Stimulated activated naive CD8-positive, alpha-beta T cell treated with anti-CD3 and anti-CD28 coated beads, Interleukin-15, amount 100 ng/mL, for 72 hours (primary cell): ENCODE results near the gene CAPN2.

ENCODE experiments used
- ATAC-seq: fragments of 150-1000 bp; cut with Tn5 transposase; 2 replicates; pipeline ENCODE4 v1.10.0; 2021; ENCODE audit warnings: mild to moderate bottlenecking, moderate library complexity
- DNase-seq, 2 donors: peaks; one replicate each; pipeline ENCODE4 v3.0.0; 2021 to 2022
- H3K27ac Mint-ChIP-seq, 2 donors: one replicate each; pipeline ENCODE4 v1.8.0; 2022; ENCODE audit warnings: mild to moderate bottlenecking in 2 of 2, mixed read lengths in 2 of 2, moderate library complexity in 2 of 2
- H3K27me3 Mint-ChIP-seq: one replicate; pipeline ENCODE4 v1.8.0; 2022; ENCODE audit warnings: mixed read lengths
- H3K4me1 Mint-ChIP-seq: one replicate; pipeline ENCODE4 v1.8.0; 2022; ENCODE audit warnings: mild to moderate bottlenecking, mixed read lengths
- H3K4me3 Mint-ChIP-seq, 2 donors: one replicate each; pipeline ENCODE4 v1.8.0; 2022; ENCODE audit warnings: mild to moderate bottlenecking in 2 of 2, mixed read lengths in 2 of 2, moderate library complexity in 1 of 2
- H3K9me3 Mint-ChIP-seq, 2 donors: one replicate each; pipeline ENCODE4 v1.8.0; 2022; ENCODE audit warnings: mixed read lengths in 2 of 2

The CAPN2 gene

GRCh38 chr1:223771814-223772770 lies 59.8 kb downstream of the CAPN2 start:
- H3K27ac Mint-ChIP-seq: no peak overlapping the region
- DNase-seq (no peak), ATAC-seq (no peak)
- peaks cover 29% of the 10 kb centered on the region for H3K4me1 Mint-ChIP-seq
- no peaks in the 10 kb centered on the region for H3K27me3 Mint-ChIP-seq
- H3K9me3 Mint-ChIP-seq: no peaks in the 10 kb centered on the region
- no peak overlapping the region for H3K4me3 Mint-ChIP-seq

GRCh38 chr1:223772771-223773160 lies 60.4 kb downstream of the CAPN2 start:
- H3K4me1 Mint-ChIP-seq: peaks cover 33% of the 10 kb centered on the region
- DNase-seq: no peak
- H3K27ac Mint-ChIP-seq: no peak overlapping the region
- H3K9me3 Mint-ChIP-seq: no peaks in the 10 kb centered on the region
- no peak overlapping the region for H3K4me3 Mint-ChIP-seq
- H3K27me3 Mint-ChIP-seq: no peaks in the 10 kb centered on the region
- ATAC-seq: no peak

- H3K9me3 Mint-ChIP-seq: no peaks in the 10 kb centered on the region
- ATAC-seq (no peak), DNase-seq (no peak)
Observed at GRCh38 chr1:223774134-223774814, 61.9 kb downstream of the CAPN2 start.

GRCh38 chr1:223775054-223775453 lies 62.7 kb downstream of the CAPN2 start:
- Mint-ChIP-seq H3K4me1 (peaks cover 33% of the 10 kb centered on the region), H3K27me3 (no peaks in the 10 kb centered on the region), H3K4me3 (no peak overlapping the region), H3K27ac (no peak overlapping the region), H3K9me3 (no peaks in the 10 kb centered on the region)
- no peak for DNase-seq
- no peak for ATAC-seq

More at GRCh38 chr1:223774134-223774814, 61.9 kb downstream of the CAPN2 start:
- Mint-ChIP-seq H3K27me3 (no peaks in the 10 kb centered on the region), H3K4me1 (peaks cover 33% of the 10 kb centered on the region), H3K27ac (peak overlapping the region in 1 of 2 donors; percentile 38), H3K4me3 (no peak overlapping the region)

- H3K4me3 Mint-ChIP-seq: no peak overlapping the region
- DNase-seq (no peak), ATAC-seq (no peak)
- no peaks in the 10 kb centered on the region for H3K9me3 Mint-ChIP-seq
- H3K27me3 Mint-ChIP-seq: no peaks in the 10 kb centered on the region
- H3K4me1 Mint-ChIP-seq: peaks cover 33% of the 10 kb centered on the region
- peak overlapping the region in 1 of 2 donors; percentile 77 for H3K27ac Mint-ChIP-seq
Observed at GRCh38 chr1:223775711-223776074, 63.4 kb downstream of the CAPN2 start.

- Mint-ChIP-seq H3K27ac (peak overlapping the region; percentile 2 to 77), H3K4me1 (peaks cover 33% of the 10 kb centered on the region), H3K27me3 (no peaks in the 10 kb centered on the region), H3K9me3 (no peaks in the 10 kb centered on the region), H3K4me3 (peak overlapping the region in 1 of 2 donors; percentile 12)
- DNase-seq (peak; percentile 22 to 54), ATAC-seq (peak; percentile 99)
Observed at GRCh38 chr1:223776075-223776814, 63.9 kb downstream of the CAPN2 start.

GRCh38 chr1:223776826-223777454 lies 64.6 kb downstream of the CAPN2 start:
- no peaks in the 10 kb centered on the region for H3K27me3 Mint-ChIP-seq
- DNase-seq: no peak
- peak overlapping the region in 1 of 2 donors; percentile 8 for H3K27ac Mint-ChIP-seq
- peaks cover 33% of the 10 kb centered on the region for H3K4me1 Mint-ChIP-seq
- ATAC-seq: no peak
- H3K4me3 Mint-ChIP-seq: no peak overlapping the region
- H3K9me3 Mint-ChIP-seq: no peaks in the 10 kb centered on the region

- H3K27ac Mint-ChIP-seq: no peak overlapping the region
- peaks cover 20% of the 10 kb centered on the region for H3K4me1 Mint-ChIP-seq
- DNase-seq (no peak), ATAC-seq (no peak)
- H3K27me3 Mint-ChIP-seq: no peaks in the 10 kb centered on the region
- H3K9me3 Mint-ChIP-seq: no peaks in the 10 kb centered on the region
- H3K4me3 Mint-ChIP-seq: no peak overlapping the region
Observed at GRCh38 chr1:223780318-223780717, 68.0 kb downstream of the CAPN2 start.

- Mint-ChIP-seq H3K9me3 (no peaks in the 10 kb centered on the region), H3K27me3 (no peaks in the 10 kb centered on the region), H3K4me1 (peaks cover 15% of the 10 kb centered on the region), H3K27ac (peak overlapping the region in 1 of 2 donors; percentile 7), H3K4me3 (no peak overlapping the region)
- ATAC-seq: no peak
- no peak for DNase-seq
Observed at GRCh38 chr1:223780949-223781348, 68.6 kb downstream of the CAPN2 start.

- DNase-seq (no peak), ATAC-seq (no peak)
- Mint-ChIP-seq H3K27me3 (no peaks in the 10 kb centered on the region), H3K4me1 (no peaks in the 10 kb centered on the region), H3K9me3 (no peaks in the 10 kb centered on the region), H3K27ac (no peak overlapping the region), H3K4me3 (no peak overlapping the region)
Observed at GRCh38 chr1:223783676-223784075, 71.3 kb downstream of the CAPN2 start.

- no peak for DNase-seq
- Mint-ChIP-seq H3K9me3 (no peaks in the 10 kb centered on the region), H3K4me3 (no peak overlapping the region), H3K4me1 (no peaks in the 10 kb centered on the region), H3K27me3 (no peaks in the 10 kb centered on the region), H3K27ac (no peak overlapping the region)
- no peak for ATAC-seq
Observed at GRCh38 chr1:223784541-223784940, 72.2 kb downstream of the CAPN2 start.

GRCh38 chr1:223785808-223786207 lies 73.5 kb downstream of the CAPN2 start:
- no peaks in the 10 kb centered on the region for H3K27me3 Mint-ChIP-seq
- no peak overlapping the region for H3K4me3 Mint-ChIP-seq
- H3K4me1 Mint-ChIP-seq: no peaks in the 10 kb centered on the region
- DNase-seq (no peak), ATAC-seq (no peak)
- no peaks in the 10 kb centered on the region for H3K9me3 Mint-ChIP-seq
- no peak overlapping the region for H3K27ac Mint-ChIP-seq

- H3K27me3 Mint-ChIP-seq: no peaks in the 10 kb centered on the region
- no peak overlapping the region for H3K27ac Mint-ChIP-seq
- no peaks in the 10 kb centered on the region for H3K4me1 Mint-ChIP-seq
- no peaks in the 10 kb centered on the region for H3K9me3 Mint-ChIP-seq
- no peak for ATAC-seq
- no peak overlapping the region for H3K4me3 Mint-ChIP-seq
- DNase-seq: no peak
Observed at GRCh38 chr1:223788746-223789415, 76.5 kb downstream of the CAPN2 start.

GRCh38 chr1:223792046-223792445 lies 79.7 kb downstream of the CAPN2 start:
- DNase-seq: no peak
- Mint-ChIP-seq H3K27ac (peak overlapping the region in 1 of 2 donors; percentile 42), H3K4me3 (no peak overlapping the region), H3K9me3 (no peaks in the 10 kb centered on the region), H3K27me3 (no peaks in the 10 kb centered on the region), H3K4me1 (no peaks in the 10 kb centered on the region)
- ATAC-seq: no peak

GRCh38 chr1:223793716-223794115 lies 81.4 kb downstream of the CAPN2 start:
- no peak overlapping the region for H3K27ac Mint-ChIP-seq

More at GRCh38 chr1:223793716-223794115, 81.4 kb downstream of the CAPN2 start:
- Mint-ChIP-seq H3K27me3 (no peaks in the 10 kb centered on the region), H3K4me1 (no peaks in the 10 kb centered on the region), H3K4me3 (no peak overlapping the region), H3K9me3 (no peaks in the 10 kb centered on the region)
- DNase-seq (no peak), ATAC-seq (no peak)
